Measurements from ENCODE around the gene MECR. TPM values are rescaled to one million over a fixed set of nuclear protein-coding genes. Genes with fewer than 3 reads are reported as not detected.

The MECR gene
- polyA plus RNA-seq, 1 donor (not counting 4 experiments of a cell fraction or from before 2014, with no cell fraction given) = 20.7 TPM

DNA sequence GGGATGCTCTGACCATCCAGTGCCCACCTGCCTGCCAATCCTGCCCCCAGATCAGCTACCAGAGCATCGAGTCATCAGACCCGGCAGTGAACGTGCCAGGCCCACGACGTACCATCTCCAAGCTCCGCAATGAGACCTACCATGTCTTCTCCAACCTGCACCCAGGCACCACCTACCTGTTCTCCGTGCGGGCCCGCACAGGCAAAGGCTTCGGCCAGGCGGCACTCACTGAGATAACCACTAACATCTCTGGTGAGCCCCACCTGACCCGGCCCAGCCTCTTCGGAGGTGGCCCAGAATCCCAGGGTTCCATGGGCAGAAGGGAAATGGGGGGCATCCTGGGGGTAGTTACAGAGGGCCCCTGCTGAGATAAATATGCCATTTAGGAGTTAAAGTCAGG lies 48.7 kb upstream of the MECR start:
- TF ChIP-seq, protein P1, sequence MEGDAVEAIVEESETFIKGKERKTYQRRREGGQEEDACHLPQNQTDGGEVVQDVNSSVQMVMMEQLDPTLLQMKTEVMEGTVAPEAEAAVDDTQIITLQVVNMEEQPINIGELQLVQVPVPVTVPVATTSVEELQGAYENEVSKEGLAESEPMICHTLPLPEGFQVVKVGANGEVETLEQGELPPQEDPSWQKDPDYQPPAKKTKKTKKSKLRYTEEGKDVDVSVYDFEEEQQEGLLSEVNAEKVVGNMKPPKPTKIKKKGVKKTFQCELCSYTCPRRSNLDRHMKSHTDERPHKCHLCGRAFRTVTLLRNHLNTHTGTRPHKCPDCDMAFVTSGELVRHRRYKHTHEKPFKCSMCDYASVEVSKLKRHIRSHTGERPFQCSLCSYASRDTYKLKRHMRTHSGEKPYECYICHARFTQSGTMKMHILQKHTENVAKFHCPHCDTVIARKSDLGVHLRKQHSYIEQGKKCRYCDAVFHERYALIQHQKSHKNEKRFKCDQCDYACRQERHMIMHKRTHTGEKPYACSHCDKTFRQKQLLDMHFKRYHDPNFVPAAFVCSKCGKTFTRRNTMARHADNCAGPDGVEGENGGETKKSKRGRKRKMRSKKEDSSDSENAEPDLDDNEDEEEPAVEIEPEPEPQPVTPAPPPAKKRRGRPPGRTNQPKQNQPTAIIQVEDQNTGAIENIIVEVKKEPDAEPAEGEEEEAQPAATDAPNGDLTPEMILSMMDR (optimal IDR thresholded peaks at IDR 0.05 in 1 of 3, IDR thresholded peaks at IDR 0.05 in 1 of 3, conservative IDR thresholded peaks at IDR 0.05 in 1 of 3; ENCODE audit: extremely low read depth in 1 of 3, insufficient read depth in 2 of 3, low read length in 3 of 3) = no peak
- TF ChIP-seq EZH2 (IDR thresholded peaks at IDR 0.05; ENCODE audit: low read length) = no peak

DNA sequence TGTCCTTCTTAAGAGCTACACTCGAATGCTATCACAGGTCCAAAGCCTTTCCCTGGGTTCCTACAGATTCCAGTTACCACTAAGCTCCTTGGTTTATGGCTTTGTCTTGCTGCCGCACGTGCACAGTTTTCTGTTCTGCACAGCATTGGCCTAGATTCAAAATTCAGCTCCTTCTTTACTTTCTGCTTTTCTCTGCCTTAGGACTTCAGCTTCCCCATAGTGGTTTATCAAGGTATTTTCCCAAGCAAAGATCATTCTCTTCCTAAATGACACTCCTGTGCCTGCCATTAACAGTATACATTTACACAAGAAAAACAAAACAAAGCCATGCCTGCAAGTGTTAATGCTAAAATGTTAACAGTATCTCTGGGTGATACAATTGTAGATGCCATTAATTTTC lies 47.4 kb upstream of the MECR start:
- TF ChIP-seq, protein P1 (optimal IDR thresholded peaks at IDR 0.05 in 1 of 3, IDR thresholded peaks at IDR 0.05 in 1 of 3, conservative IDR thresholded peaks at IDR 0.05 in 1 of 3; ENCODE audit: extremely low read depth in 1 of 3, insufficient read depth in 2 of 3, low read length in 3 of 3) = no peak
- no peak overlapping the region for H3K4me3 ChIP-seq (ENCODE audit: control insufficient read depth in 2 of 3, extremely low read depth in 1 of 3, insufficient read depth in 2 of 3, low read depth in 1 of 3, low read length in 3 of 3)
- no peak overlapping the region for H3K9ac ChIP-seq (ENCODE audit: control insufficient read depth, extremely low read depth, insufficient read depth, low read length)
- H3K79me2 ChIP-seq (ENCODE audit: control insufficient read depth, insufficient read depth, low read length) = no peaks in the 10 kb centered on the region
- no peaks in the 10 kb centered on the region for H3K36me3 ChIP-seq (ENCODE audit: control insufficient read depth in 2 of 2, extremely low read depth in 1 of 2, insufficient read depth in 2 of 2, low read length in 2 of 2)
- peaks cover 2% of the 10 kb centered on the region for H4K20me1 ChIP-seq (ENCODE audit: control insufficient read depth, extremely low read depth, insufficient read depth, low read length)
- no peak overlapping the region for H2AFZ ChIP-seq (ENCODE audit: control insufficient read depth, low read length)
- dilution Hi-C loops (cut with MboI; ENCODE audit: extremely low pct_ligation_motif_present, low sequenced_read_pairs) = no loop called here
- H3K4me1 ChIP-seq (ENCODE audit: control insufficient read depth, extremely low read depth, insufficient read depth, low read length) = peaks cover 16% of the 10 kb centered on the region
- H3K9me3 ChIP-seq (ENCODE audit: control insufficient read depth, low read depth, low read length) = no peaks in the 10 kb centered on the region
- DNase-seq (ENCODE audit: low read depth, low spot score) = no peak
- H3K9me1 ChIP-seq (ENCODE audit: control insufficient read depth, extremely low read depth, insufficient read depth, low read length) = peaks cover 3% of the 10 kb centered on the region
- FAIRE-seq = no peak
- H3K4me2 ChIP-seq (ENCODE audit: control insufficient read depth, extremely low read depth, insufficient read depth, low read depth, low read length) = no peak overlapping the region
- no peaks in the 10 kb centered on the region for H3K27me3 ChIP-seq (ENCODE audit: control insufficient read depth, extremely low read depth, insufficient read depth, low read length)
- H3K27ac ChIP-seq (ENCODE audit: control insufficient read depth, insufficient read depth, low read length) = no peak overlapping the region

More for the DNA sequence above, 48.7 kb upstream of the MECR start:
- H3K79me2 ChIP-seq (ENCODE audit: control insufficient read depth, insufficient read depth, low read length) = no peaks in the 10 kb centered on the region
- FAIRE-seq (no peak), DNase-seq (ENCODE audit: low read depth, low spot score) (no peak)
- peaks cover 16% of the 10 kb centered on the region for H3K4me1 ChIP-seq (ENCODE audit: control insufficient read depth, extremely low read depth, insufficient read depth, low read length)
- H3K9ac ChIP-seq (ENCODE audit: control insufficient read depth, extremely low read depth, insufficient read depth, low read length) = no peak overlapping the region
- no peak overlapping the region for H3K27ac ChIP-seq (ENCODE audit: control insufficient read depth, insufficient read depth, low read length)
- H3K9me3 ChIP-seq (ENCODE audit: control insufficient read depth, low read depth, low read length) = no peaks in the 10 kb centered on the region
- H4K20me1 ChIP-seq (ENCODE audit: control insufficient read depth, extremely low read depth, insufficient read depth, low read length) = peaks cover 2% of the 10 kb centered on the region
- H2AFZ ChIP-seq (ENCODE audit: control insufficient read depth, low read length) = no peak overlapping the region
- peaks cover 3% of the 10 kb centered on the region for H3K9me1 ChIP-seq (ENCODE audit: control insufficient read depth, extremely low read depth, insufficient read depth, low read length)
- H3K4me3 ChIP-seq (ENCODE audit: control insufficient read depth in 2 of 3, extremely low read depth in 1 of 3, insufficient read depth in 2 of 3, low read depth in 1 of 3, low read length in 3 of 3) = no peak overlapping the region
- no peaks in the 10 kb centered on the region for H3K27me3 ChIP-seq (ENCODE audit: control insufficient read depth, extremely low read depth, insufficient read depth, low read length)
- no peak overlapping the region for H3K4me2 ChIP-seq (ENCODE audit: control insufficient read depth, extremely low read depth, insufficient read depth, low read depth, low read length)
- dilution Hi-C loops (cut with MboI; ENCODE audit: extremely low pct_ligation_motif_present, low sequenced_read_pairs) = no loop called here
- H3K36me3 ChIP-seq (ENCODE audit: control insufficient read depth in 2 of 2, extremely low read depth in 1 of 2, insufficient read depth in 2 of 2, low read length in 2 of 2) = no peaks in the 10 kb centered on the region

Data from keratinocyte (primary cell).